NCI-H446 (cell line): Measurements from ENCODE around the gene ASTN2.

Experiments used
- DNase-seq, 2 experiments: peaks; one replicate each; lab custom pipeline; 2025; lab: John Stamatoyannopoulos, UW

The ASTN2 gene

GRCh38 chr9:117014061-117014460 lies 400.8 kb downstream of the ASTN2 start:
- DNase-seq: no peak

- no peak for DNase-seq
Observed at GRCh38 chr9:117013440-117013995, 401.3 kb downstream of the ASTN2 start.

- no peak for DNase-seq
Observed at GRCh38 chr9:117010061-117010460, 404.8 kb downstream of the ASTN2 start.

- no peak for DNase-seq
Observed at GRCh38 chr9:117008876-117009275, 406.0 kb downstream of the ASTN2 start.

GRCh38 chr9:117008461-117008860 lies 406.4 kb downstream of the ASTN2 start:
- DNase-seq: no peak

- DNase-seq: no peak
Observed at GRCh38 chr9:117002686-117003085, 412.2 kb downstream of the ASTN2 start.

GRCh38 chr9:117000834-117001233 lies 414.0 kb downstream of the ASTN2 start:
- DNase-seq: no peak

- DNase-seq: no peak
Observed at GRCh38 chr9:117000196-117000723, 414.6 kb downstream of the ASTN2 start.

- DNase-seq: no peak
Observed at GRCh38 chr9:116998305-116998704, 416.6 kb downstream of the ASTN2 start.

- DNase-seq: no peak
Observed at GRCh38 chr9:116992865-116993264, 422.0 kb downstream of the ASTN2 start.

GRCh38 chr9:116991051-116991450 lies 423.8 kb downstream of the ASTN2 start:
- DNase-seq: no peak

GRCh38 chr9:116990592-116990991 lies 424.3 kb downstream of the ASTN2 start:
- no peak for DNase-seq

- no peak for DNase-seq
Observed at GRCh38 chr9:116987721-116988485, 427.0 kb downstream of the ASTN2 start.

- DNase-seq: no peak
Observed at GRCh38 chr9:116986015-116986414, 428.8 kb downstream of the ASTN2 start.

- DNase-seq: no peak
Observed at GRCh38 chr9:116985596-116985995, 429.3 kb downstream of the ASTN2 start.

GRCh38 chr9:116984111-116984510 lies 430.7 kb downstream of the ASTN2 start:
- DNase-seq: no peak

- DNase-seq: no peak
Observed at GRCh38 chr9:116980582-116981120, 434.2 kb downstream of the ASTN2 start.

GRCh38 chr9:116979456-116979855 lies 435.4 kb downstream of the ASTN2 start:
- DNase-seq: no peak

- DNase-seq: no peak
Observed at GRCh38 chr9:116978155-116978554, 436.7 kb downstream of the ASTN2 start.

- no peak for DNase-seq
Observed at GRCh38 chr9:116975126-116975525, 439.7 kb downstream of the ASTN2 start.

GRCh38 chr9:116966199-116966598 lies 448.7 kb downstream of the ASTN2 start:
- no peak for DNase-seq

GRCh38 chr9:116964258-116964657 lies 450.6 kb downstream of the ASTN2 start:
- no peak for DNase-seq

GRCh38 chr9:116959809-116960208 lies 455.0 kb downstream of the ASTN2 start:
- DNase-seq: no peak
